Kidney (tissue), 14 donors: ENCODE measurements around the gene FARP2. TPM values are rescaled to one million over a fixed set of nuclear protein-coding genes. Genes with fewer than 3 reads are reported as not detected.

Source experiments
- DNase-seq, 5 donors: peaks; one replicate each; pipeline ENCODE4 v3.0.0-alpha.2; 2013 to 2020
- FAIRE-seq: peaks from 2 replicates; lab custom pipeline; 2012; peaks lifted over from hg19 to GRCh38; lab: Jason Lieb, UNC
- H3K27ac ChIP-seq, 2 donors: one replicate each; pipeline ENCODE4 v1.7.0; 2013; ENCODE audit warnings: low read depth in 2 of 2, low read length in 2 of 2, inconsistent platforms in 1 of 2
- H3K27me3 ChIP-seq: one replicate; pipeline ENCODE4 v1.7.1; 2013; ENCODE audit warnings: low read length, inconsistent platforms; ENCODE audit not compliant: control insufficient read depth, insufficient read depth
- H3K36me3 ChIP-seq, 3 donors: one replicate each; pipeline versions ENCODE4 v1.7.0 to v1.7.1; 2013; ENCODE audit warnings: low read length in 3 of 3, control low read depth in 1 of 3, inconsistent platforms in 1 of 3; ENCODE audit not compliant: insufficient read depth in 3 of 3, control insufficient read depth in 2 of 3
- H3K4me1 ChIP-seq, 3 donors: one replicate each; pipeline versions ENCODE4 v1.7.0 to v1.7.1; 2013; ENCODE audit warnings: low read length in 3 of 3, inconsistent platforms in 1 of 3, low read depth in 1 of 3; ENCODE audit not compliant: control insufficient read depth in 2 of 3, insufficient read depth in 2 of 3
- H3K4me3 ChIP-seq, 3 donors: one replicate each; pipeline versions ENCODE4 v1.7.0 to v1.8.1; 2013; ENCODE audit warnings: low read length in 3 of 3, control low read depth in 1 of 3, inconsistent platforms in 1 of 3
- H3K9ac ChIP-seq, 3 donors: one replicate each; pipeline versions ENCODE4 v1.7.0 to v1.7.1; 2013; ENCODE audit warnings: low read length in 3 of 3, control low read depth in 1 of 3, inconsistent platforms in 1 of 3
- H3K9me3 ChIP-seq, 3 donors: one replicate each; pipeline versions ENCODE4 v1.7.0 to v1.7.1; 2013; ENCODE audit warnings: low read length in 3 of 3, control low read depth in 1 of 3, inconsistent platforms in 1 of 3; ENCODE audit not compliant: control insufficient read depth in 2 of 3, insufficient read depth in 1 of 3
- intact Hi-C: fragments of 100-400 bp; cut with DNase I; formaldehyde crosslinking; loops from one replicate; pipeline ENCODE4 v1.11.1; 2022
- polyA plus RNA-seq: library from polyadenylated mRNA; stranded (reverse); fragments of 350-450 nt; fragmentation: Illumina TruSeq; extraction: RNeasy Lipid Tissue Mini Kit (QIAGEN cat#74804); gene quantifications from one replicate; pipeline ENCODE4 v1.2.3, GENCODE V29; 2014; ENCODE audit warnings: low read depth, low replicate concordance; ENCODE audit not compliant: insufficient read depth
- total RNA-seq: library from RNA; stranded (reverse); fragmentation: NEBNext Ultra II Directional; extraction: Animal tissue kit (Norgen Biotek cat#: 25700); gene quantifications from one replicate; pipeline ENCODE4 v1.2.1, GENCODE V29; 2021
- TF ChIP-seq, protein P1 (sequence below): IDR thresholded peaks from 3 replicates; pipeline ENCODE4 v1.5.1; 2012; ENCODE audit warnings: mild to moderate bottlenecking, moderate library complexity, borderline replicate concordance; ENCODE audit not compliant: insufficient read depth; ENCODE audit errors: extremely low read depth
- donor health status: control.
- donor health status: control.
- donor health status: control.
- donor health status: control.
- donor health status: control.
- donor health status: DM: yes; HTN: yes; CAD: no.
- donor health status: Normal renal cell carcinoma (clear cell type).

The FARP2 gene
- total and polyA plus RNA-seq, 2 donors from 2014 or later: 20.3 to 50.5 TPM

DNA sequence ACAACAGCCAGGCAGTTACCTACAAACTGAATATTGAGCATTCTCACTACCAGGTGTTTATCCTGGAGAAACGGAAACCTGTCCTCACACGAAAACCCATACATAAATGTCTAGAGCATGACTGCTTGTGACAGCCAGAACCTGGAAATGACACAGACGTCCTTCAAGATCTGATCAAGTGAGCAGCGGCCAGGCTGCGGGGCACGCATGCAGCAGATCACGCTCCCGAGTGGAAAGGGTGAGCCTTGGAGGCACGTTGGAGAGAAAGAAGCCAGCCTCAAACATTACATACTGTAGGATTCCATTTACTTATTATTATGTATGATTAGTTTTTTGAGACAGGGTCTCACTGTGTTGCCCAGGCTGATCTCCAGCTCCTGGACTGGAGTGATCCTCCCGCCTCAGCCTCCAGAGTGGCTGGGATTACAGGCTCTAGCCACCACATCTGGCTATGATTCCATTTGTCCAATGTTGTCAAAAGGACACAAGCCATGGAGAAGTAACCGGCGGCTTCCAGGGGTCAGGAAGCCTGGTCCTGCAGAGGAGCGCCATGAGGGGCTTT is 175.2 kb downstream of the FARP2 start:
- Histone ChIP-seq H3K27ac (no peak overlapping the region), H3K4me1 (no peaks in the 10 kb centered on the region), H3K9ac (no peak overlapping the region), H3K27me3 (no peaks in the 10 kb centered on the region), H3K9me3 (no peaks in the 10 kb centered on the region), H3K4me3 (no peak overlapping the region), H3K36me3 (no peaks in the 10 kb centered on the region)
- DNase-seq (no peak), FAIRE-seq (no peak)
- TF ChIP-seq, protein P1, sequence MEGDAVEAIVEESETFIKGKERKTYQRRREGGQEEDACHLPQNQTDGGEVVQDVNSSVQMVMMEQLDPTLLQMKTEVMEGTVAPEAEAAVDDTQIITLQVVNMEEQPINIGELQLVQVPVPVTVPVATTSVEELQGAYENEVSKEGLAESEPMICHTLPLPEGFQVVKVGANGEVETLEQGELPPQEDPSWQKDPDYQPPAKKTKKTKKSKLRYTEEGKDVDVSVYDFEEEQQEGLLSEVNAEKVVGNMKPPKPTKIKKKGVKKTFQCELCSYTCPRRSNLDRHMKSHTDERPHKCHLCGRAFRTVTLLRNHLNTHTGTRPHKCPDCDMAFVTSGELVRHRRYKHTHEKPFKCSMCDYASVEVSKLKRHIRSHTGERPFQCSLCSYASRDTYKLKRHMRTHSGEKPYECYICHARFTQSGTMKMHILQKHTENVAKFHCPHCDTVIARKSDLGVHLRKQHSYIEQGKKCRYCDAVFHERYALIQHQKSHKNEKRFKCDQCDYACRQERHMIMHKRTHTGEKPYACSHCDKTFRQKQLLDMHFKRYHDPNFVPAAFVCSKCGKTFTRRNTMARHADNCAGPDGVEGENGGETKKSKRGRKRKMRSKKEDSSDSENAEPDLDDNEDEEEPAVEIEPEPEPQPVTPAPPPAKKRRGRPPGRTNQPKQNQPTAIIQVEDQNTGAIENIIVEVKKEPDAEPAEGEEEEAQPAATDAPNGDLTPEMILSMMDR: no peak
- intact Hi-C loops: no loop called here

DNA sequence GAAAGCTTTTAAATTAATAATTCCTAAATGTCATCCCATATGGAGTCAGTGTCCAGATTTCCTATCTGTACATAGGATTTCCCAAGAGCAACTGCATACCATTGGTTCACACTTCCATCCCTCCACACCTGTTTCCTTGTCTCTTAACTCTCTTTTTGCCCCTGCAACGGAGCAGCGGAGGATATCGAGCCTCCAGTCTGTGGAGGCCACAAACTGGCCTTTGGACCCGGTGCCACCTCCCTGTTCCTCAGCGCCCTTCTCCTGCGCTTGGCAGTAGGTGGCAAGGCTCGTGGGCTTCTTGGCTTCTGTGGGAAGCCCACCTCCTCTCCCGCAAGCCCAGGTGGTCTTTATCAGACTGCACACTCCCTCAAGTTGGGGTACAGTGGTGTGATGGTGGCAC is 176.1 kb downstream of the FARP2 start:
- H3K4me1 ChIP-seq: no peaks in the 10 kb centered on the region
- H3K36me3 ChIP-seq: no peaks in the 10 kb centered on the region
- TF ChIP-seq, protein P1: no peak
- intact Hi-C loops: no loop called here
- no peaks in the 10 kb centered on the region for H3K9me3 ChIP-seq
- no peak for DNase-seq
- no peak for FAIRE-seq
- no peak overlapping the region for H3K4me3 ChIP-seq
- no peaks in the 10 kb centered on the region for H3K27me3 ChIP-seq
- no peak overlapping the region for H3K27ac ChIP-seq
- H3K9ac ChIP-seq: no peak overlapping the region

DNA sequence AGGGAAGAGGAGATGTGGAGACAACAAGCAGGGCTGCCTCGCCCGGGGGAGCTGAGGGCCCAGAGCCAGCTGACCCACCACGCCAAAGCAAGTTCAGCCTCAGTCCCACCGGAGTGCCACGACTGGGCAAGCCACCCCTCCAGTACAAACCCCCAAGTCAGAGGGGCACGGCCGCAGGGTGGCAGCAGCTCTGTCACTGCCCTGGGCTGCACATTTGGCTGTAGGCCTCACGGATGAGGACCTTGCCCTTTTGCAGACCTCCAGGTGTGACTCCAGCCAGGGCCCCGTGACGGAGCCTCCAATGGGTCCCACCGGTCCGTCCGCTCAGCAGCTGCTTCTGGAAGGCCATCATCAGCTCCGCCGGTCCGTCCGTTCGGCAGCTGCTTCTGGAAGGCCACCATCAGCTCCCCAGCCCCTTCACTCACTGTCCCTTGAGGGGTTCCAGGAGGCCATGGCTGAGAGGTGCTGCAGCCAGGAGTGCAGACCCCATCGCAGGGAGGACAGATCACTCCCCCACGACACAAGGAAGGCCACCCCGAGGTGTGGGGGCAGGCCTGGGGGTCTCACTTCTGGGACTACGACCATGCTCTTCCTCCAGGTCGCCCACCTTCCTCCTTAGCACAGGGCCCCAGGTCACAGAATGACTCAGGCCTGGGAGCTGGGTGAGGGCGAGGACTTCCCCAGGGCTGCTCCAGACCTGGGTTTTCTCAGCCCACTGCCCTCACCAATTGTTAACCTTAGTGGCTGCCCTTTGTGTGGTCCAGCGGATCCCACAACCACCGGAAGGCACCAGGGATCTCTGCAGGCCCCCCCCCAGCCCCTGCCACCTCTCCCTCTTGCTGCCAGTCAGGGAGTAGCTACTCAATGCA is 176.9 kb downstream of the FARP2 start:
- DNase-seq: no peak

More for the DNA sequence above, 176.9 kb downstream of the FARP2 start:
- TF ChIP-seq, protein P1: no peak
- no peak overlapping the region for H3K27ac ChIP-seq
- no peak overlapping the region for H3K4me3 ChIP-seq
- H3K9me3 ChIP-seq: no peaks in the 10 kb centered on the region
- FAIRE-seq: no peak
- intact Hi-C loops: no loop called here
- H3K36me3 ChIP-seq: no peaks in the 10 kb centered on the region
- H3K9ac ChIP-seq: no peak overlapping the region
- no peaks in the 10 kb centered on the region for H3K4me1 ChIP-seq
- no peaks in the 10 kb centered on the region for H3K27me3 ChIP-seq
